HAP-1 (cell line): ENCODE measurements around the gene PTH1R.

ENCODE experiments used
- DNase-seq, 2 experiments: peaks; one replicate each; pipeline ENCODE4 v3.0.0-alpha.2; 2016 to 2020; ENCODE audit warnings: low spot score in 2 of 2
- H3K27me3 ChIP-seq: fragments of 250-450 bp; sonication (Bioruptor Pico); 2 replicates; pipeline ENCODE4 v1.5.1; 2020; ENCODE audit warnings: low read depth, mild to moderate bottlenecking, moderate library complexity
- H3K36me3 ChIP-seq: fragments of 250-450 bp; sonication (Bioruptor Pico); replicated peaks from 2 replicates; pipeline ENCODE4 v1.5.1; 2020; ENCODE audit warnings: mild to moderate bottlenecking
- H3K4me1 ChIP-seq: fragments of 250-450 bp; sonication (Bioruptor Pico); 2 replicates; pipeline ENCODE4 v1.5.1; 2020; ENCODE audit warnings: mild to moderate bottlenecking
- H3K4me3 ChIP-seq: fragments of 250-450 bp; sonication (Bioruptor Pico); 2 replicates; pipeline ENCODE4 v1.5.1; 2020; ENCODE audit warnings: mild to moderate bottlenecking, moderate library complexity
- H3K9me3 ChIP-seq: fragments of 250-450 bp; sonication (Bioruptor Pico); 2 replicates; pipeline ENCODE4 v1.5.1; 2020; ENCODE audit warnings: mild to moderate bottlenecking, moderate library complexity
- in situ Hi-C: fragments of 300-500 bp; cut with MboI; formaldehyde crosslinking; loops from 3 replicates; pipeline ENCODE4 v1.14.3; 2020; ENCODE audit warnings: low sequenced_read_pairs, inconsistent platforms, mixed read lengths

The PTH1R gene

DNA sequence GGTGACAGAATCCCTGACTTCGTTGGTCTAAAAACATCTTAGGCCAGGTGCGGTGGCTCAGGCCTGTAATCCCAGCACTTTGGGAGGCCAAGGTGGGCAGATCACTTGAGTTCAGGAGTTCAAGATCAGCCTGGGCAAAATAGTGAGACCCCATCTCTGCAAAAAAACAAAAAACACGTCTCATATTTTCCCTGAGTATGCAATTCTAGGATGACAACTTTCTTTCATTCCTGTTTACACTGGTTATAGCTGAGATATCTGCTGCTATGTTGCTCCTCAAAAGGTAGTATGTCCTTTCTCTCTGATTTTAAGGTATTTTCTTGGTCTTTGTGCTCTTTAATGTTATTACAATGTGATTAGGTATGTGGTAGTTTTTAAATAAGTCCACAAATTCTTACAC, 39.3 kb downstream of the PTH1R start:
- in situ Hi-C loops, result loop anchor here (25.0 kb wide), 1 partner anchor 446 kb away; no protein-coding TSS in a partner anchor
- Histone ChIP-seq H3K4me1 (no peaks in the 10 kb centered on the region), H3K27me3 (no peaks in the 10 kb centered on the region), H3K9me3 (no peaks in the 10 kb centered on the region; the same call in 1 of the 2 replicates), H3K36me3 (peaks cover 36% of the 10 kb centered on the region), H3K4me3 (no peak overlapping the region)
- no peak for DNase-seq

DNA sequence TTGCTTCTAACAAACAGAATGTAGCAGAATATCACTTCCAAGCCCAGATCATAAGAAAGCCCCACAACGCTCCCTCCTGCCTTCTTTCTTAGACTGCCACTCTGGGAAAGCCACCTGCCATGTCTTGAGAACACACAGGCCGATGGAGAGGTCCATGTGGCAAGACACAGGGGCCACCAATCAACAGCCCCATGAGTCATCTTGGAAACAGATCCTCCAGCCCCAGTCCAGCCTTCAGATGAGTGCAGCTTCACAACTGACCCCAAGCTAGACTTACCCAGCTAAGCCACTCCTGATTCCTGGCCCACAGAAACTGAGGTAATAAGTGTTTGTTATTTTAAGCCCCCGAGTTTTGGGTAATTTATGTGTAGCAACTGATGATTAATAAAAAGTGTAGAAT, 39.7 kb downstream of the PTH1R start:
- peaks cover 41% of the 10 kb centered on the region for H3K36me3 ChIP-seq
- no peaks in the 10 kb centered on the region; the same call in 1 of the 2 replicates for H3K9me3 ChIP-seq
- H3K4me3 ChIP-seq, result no peak overlapping the region
- in situ Hi-C loops, result loop anchor here (25.0 kb wide), 1 partner anchor 445 kb away; no protein-coding TSS in a partner anchor
- no peaks in the 10 kb centered on the region for H3K27me3 ChIP-seq
- no peak for DNase-seq
- no peaks in the 10 kb centered on the region for H3K4me1 ChIP-seq

DNA sequence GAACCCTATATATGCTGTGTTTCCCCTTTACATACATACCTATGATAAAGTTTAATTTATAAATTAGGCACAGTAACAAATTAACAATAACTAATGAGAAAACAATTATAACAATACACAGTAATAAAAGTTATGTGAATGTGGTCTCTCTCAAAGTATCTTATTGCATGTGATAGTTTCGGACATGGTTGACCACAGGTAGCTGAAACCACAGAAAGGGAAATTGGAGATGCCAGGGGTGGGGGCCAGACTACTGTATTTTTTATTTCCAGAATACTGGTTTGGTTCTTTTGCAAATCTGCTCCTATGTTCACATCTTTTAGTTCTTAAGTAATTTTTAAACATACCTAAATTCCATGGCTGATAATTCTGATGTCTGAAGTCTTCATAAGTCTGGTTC, 40.7 kb downstream of the PTH1R start:
- Histone ChIP-seq H3K36me3 (peaks cover 50% of the 10 kb centered on the region), H3K4me3 (no peak overlapping the region), H3K27me3 (no peaks in the 10 kb centered on the region), H3K9me3 (no peaks in the 10 kb centered on the region; the same call in 1 of the 2 replicates), H3K4me1 (no peaks in the 10 kb centered on the region)
- in situ Hi-C loops, result loop anchor here (25.0 kb wide), 1 partner anchor 444 kb away; no protein-coding TSS in a partner anchor
- no peak for DNase-seq

DNA sequence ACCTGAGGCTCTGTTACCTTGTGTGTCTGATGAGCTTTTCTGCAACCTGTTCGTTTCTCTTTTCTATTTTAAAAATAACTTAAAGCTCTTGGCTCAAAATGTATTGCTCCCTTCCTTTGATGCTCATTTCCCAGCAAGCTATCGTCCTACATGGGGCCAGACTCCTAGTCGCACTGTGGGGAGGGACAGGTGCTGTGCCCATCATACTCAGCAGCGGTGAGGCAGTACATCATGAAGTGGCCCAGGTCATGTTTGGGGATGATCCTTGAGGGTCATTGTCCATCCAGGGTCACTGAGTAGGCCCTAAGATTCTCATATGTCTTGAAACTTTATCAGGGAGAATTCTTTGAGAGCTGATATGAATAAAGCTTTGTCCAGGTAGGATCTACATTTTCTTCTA, 41.1 kb downstream of the PTH1R start:
- H3K36me3 ChIP-seq, result peaks cover 55% of the 10 kb centered on the region
- DNase-seq, result no peak
- H3K9me3 ChIP-seq, result no peaks in the 10 kb centered on the region; the same call in 1 of the 2 replicates
- no peaks in the 10 kb centered on the region for H3K4me1 ChIP-seq
- H3K27me3 ChIP-seq, result no peaks in the 10 kb centered on the region
- no peak overlapping the region for H3K4me3 ChIP-seq
- in situ Hi-C loops, result loop anchor here (25.0 kb wide), 1 partner anchor 444 kb away; no protein-coding TSS in a partner anchor

DNA sequence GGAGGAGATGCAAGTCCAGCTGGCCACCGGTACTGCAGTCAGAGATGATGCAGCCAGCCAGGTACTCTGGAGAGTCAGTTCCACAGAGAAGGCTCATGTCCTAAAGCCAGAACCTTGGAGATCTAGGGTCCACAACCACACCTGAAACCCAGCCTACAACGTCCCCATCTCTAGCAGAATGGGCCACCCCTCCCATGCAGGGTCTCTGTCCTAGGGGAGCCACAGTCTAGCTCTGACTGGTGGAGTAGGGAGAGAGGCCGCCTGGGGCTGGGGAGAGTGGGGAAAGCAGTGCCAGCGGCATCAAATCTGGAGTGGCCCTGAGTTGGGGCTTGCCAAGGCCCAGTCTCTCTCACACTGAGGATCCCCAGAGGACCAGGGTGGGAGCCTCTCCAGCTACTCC, 43.5 kb downstream of the PTH1R start:
- in situ Hi-C loops, result loop anchor here (25.0 kb wide), 1 partner anchor 441 kb away; no protein-coding TSS in a partner anchor
- H3K4me1 ChIP-seq, result no peaks in the 10 kb centered on the region
- no peak overlapping the region for H3K4me3 ChIP-seq
- no peak for DNase-seq
- H3K27me3 ChIP-seq, result no peaks in the 10 kb centered on the region
- H3K9me3 ChIP-seq, result no peaks in the 10 kb centered on the region; the same call in 1 of the 2 replicates
- peaks cover 79% of the 10 kb centered on the region for H3K36me3 ChIP-seq

DNA sequence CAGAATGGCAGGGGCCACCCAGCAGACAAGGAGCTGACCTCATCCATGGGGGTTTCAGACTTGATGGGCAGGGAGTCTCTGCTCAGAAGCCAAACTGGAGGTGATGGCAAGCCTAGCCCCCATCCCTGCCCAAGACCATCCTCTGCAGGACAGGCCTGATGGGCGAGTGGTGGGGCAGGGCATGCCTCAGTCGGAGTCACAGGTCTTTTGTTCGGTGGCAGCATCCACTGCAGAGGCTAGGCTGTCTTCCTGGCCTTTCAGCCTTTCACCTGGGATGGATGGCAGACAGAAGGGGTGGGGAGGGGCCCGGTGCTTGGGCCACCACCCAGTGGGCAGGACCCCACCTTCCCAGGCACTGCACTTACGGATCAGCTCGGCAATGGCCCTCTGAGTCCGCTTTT, 44.4 kb downstream of the PTH1R start:
- Histone ChIP-seq H3K4me1 (no peaks in the 10 kb centered on the region), H3K4me3 (no peak overlapping the region), H3K9me3 (no peaks in the 10 kb centered on the region; the same call in 1 of the 2 replicates), H3K27me3 (no peaks in the 10 kb centered on the region), H3K36me3 (peaks cover 87% of the 10 kb centered on the region)
- no peak for DNase-seq
- in situ Hi-C loops, result loop anchor here (25.0 kb wide), 1 partner anchor 440 kb away; no protein-coding TSS in a partner anchor

DNA sequence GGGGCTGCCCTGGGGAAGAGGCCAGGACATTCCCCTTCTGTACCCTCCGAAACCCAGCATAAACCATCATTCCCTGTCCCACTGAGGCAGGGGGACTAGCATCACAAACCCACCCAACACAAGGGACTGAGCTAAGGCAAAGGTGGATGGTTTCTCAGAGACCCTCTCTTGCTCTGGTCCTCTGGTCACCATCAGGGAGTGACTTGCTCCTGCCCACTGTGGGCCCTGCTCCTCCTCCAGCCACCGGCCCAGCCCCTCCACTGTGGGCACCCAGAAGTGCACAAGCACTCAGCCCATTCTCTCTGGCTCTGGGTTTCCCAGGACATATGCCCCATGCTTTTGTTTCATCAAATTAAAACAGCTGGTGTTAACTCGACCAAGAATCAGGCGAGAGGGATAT, 44.9 kb downstream of the PTH1R start:
- in situ Hi-C loops, result loop anchor here (25.0 kb wide), 1 partner anchor 440 kb away; no protein-coding TSS in a partner anchor
- no peaks in the 10 kb centered on the region for H3K4me1 ChIP-seq
- H3K27me3 ChIP-seq, result no peaks in the 10 kb centered on the region
- no peak overlapping the region for H3K4me3 ChIP-seq
- H3K9me3 ChIP-seq, result no peaks in the 10 kb centered on the region; the same call in 1 of the 2 replicates
- H3K36me3 ChIP-seq, result peaks cover 83% of the 10 kb centered on the region
- DNase-seq, result no peak

DNA sequence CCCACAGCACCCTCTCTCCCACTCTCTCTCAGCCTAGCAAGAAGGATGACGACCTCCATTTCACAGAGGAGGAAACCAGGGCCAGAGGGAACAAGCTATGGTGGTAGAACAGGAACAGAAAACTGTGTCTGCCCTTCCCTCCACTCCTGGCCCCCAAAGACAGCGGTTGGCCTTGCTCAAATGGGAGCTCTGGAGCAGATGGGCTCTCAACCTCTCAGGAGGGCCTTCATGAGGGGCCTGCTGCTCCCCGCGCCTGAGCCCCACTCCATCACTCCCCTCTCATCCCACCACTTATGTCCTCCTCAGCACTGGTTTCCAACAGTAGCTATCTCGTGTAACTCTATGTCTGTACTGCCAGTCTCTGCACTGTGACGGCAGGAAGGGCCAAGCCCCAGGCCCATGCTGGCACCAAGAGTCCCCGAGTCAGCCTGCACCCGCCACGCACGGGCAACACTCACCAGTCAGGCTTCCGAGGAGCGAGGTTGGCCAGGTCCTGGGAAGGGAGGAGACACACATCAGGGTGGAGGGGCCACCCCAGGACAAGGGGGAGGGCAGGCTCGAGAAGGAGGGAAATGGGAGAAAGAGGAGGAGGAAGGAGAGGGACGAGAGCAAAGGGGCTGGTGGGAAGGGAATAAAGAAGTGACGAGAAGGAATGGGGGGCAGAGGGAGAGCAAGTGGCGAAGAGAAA, 45.5 kb downstream of the PTH1R start:
- Histone ChIP-seq H3K4me1 (no peaks in the 10 kb centered on the region), H3K36me3 (peaks cover 81% of the 10 kb centered on the region), H3K27me3 (no peaks in the 10 kb centered on the region), H3K4me3 (no peak overlapping the region), H3K9me3 (no peaks in the 10 kb centered on the region)
- no peak for DNase-seq
- in situ Hi-C loops, result loop anchor here (25.0 kb wide), 1 partner anchor 439 kb away; no protein-coding TSS in a partner anchor

DNA sequence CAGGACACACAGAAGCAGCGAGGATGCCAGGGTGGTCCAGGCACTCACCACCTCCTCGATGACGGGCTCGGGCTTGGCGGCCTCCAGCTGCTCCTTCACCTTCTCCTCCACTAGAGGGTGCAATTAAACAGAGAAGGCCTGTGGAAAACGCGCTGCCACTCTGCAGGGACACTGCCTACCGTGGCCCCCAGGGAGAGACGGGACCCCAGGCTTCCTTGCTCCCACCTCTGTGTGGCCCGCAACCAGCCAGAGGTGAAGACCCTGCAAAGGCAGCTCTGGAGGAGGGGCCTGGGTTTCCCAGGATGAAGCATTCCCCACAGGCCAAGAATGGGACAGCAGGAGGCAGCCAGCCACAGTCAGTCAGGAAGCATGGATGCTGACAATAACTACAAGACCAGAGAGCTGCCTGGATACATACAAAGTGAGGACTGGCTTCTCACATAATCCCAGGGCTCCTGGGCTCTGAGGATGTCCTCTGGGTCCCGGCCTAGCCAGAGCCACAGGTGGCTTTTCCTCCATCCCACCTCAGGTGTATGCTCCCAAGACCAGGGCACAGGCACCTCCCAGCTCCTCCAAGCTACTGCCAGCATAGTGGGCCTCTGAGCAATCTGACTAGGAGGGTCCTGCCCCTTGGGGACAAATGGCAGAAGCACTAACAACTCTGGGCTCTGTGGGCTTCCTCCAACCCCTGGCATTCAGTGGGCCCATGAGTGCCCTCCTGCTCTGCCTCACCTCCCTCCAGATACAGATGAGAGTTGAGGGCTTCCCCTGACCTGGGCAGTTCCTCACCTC, 46.2 kb downstream of the PTH1R start:
- in situ Hi-C loops, result loop anchor here (25.0 kb wide), 1 partner anchor 439 kb away; no protein-coding TSS in a partner anchor
- peaks cover 86% of the 10 kb centered on the region for H3K36me3 ChIP-seq
- DNase-seq, result peak; percentile 17 to 54
- H3K4me1 ChIP-seq, result no peaks in the 10 kb centered on the region
- no peaks in the 10 kb centered on the region for H3K9me3 ChIP-seq
- H3K27me3 ChIP-seq, result no peaks in the 10 kb centered on the region
- no peak overlapping the region for H3K4me3 ChIP-seq

DNA sequence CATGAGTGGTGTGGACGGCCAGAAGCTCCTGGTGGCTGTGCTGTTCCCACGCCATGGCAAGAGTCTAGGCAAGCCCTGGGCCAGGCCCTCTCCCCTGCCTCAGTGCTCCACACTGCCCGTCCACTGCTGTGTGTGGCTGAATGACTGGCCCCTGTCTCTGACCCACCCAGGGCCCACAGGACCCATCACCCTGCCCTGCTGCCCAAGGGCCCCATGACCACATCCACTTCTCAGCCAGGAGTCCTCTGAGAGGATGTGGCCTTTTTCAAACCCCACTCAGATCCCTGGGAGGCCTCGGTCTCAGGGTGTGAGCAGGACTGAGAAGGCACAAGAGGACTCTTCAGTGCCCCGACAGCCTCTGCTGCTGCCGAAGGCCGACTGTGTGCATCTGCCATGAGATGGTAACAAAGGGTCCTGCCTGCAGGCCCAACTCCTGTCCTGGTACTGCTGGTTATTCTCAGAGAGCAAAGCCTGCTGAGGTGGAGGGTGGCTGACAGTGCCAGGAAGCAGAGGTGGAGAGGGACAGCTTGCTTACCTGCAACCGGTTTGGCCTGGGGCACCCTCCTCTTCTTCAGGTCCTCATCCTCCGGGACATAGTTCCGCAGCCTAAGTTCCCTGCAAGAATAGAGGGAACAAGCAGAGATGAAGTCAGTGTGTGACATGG, 47.5 kb downstream of the PTH1R start:
- in situ Hi-C loops, result loop anchor here (25.0 kb wide), 1 partner anchor 437 kb away; no protein-coding TSS in a partner anchor
- H3K27me3 ChIP-seq, result no peaks in the 10 kb centered on the region
- peaks cover 78% of the 10 kb centered on the region for H3K36me3 ChIP-seq
- no peak overlapping the region for H3K4me3 ChIP-seq
- DNase-seq, result no peak
- H3K4me1 ChIP-seq, result no peaks in the 10 kb centered on the region
- no peaks in the 10 kb centered on the region for H3K9me3 ChIP-seq

DNA sequence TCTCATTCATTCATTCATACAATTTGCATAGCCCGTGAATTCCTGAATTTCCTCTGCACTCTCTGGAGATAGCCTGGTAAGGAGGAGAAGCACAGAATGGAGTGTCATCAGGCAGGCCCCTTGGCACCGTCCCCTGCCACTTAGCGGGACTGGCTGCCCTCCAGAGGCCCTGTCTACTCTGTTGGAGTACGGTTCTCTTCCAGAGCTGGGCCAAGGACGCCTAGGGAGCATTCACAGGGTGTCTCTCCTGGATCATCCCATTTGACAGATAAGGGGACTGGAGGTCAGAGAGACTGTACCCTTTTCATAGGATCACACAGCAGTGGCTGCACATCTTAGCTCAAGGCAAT, 48.0 kb downstream of the PTH1R start:
- Histone ChIP-seq H3K36me3 (peaks cover 73% of the 10 kb centered on the region), H3K9me3 (no peaks in the 10 kb centered on the region), H3K4me1 (no peaks in the 10 kb centered on the region), H3K27me3 (no peaks in the 10 kb centered on the region), H3K4me3 (no peak overlapping the region)
- in situ Hi-C loops, result no loop called here
- no peak for DNase-seq

DNA sequence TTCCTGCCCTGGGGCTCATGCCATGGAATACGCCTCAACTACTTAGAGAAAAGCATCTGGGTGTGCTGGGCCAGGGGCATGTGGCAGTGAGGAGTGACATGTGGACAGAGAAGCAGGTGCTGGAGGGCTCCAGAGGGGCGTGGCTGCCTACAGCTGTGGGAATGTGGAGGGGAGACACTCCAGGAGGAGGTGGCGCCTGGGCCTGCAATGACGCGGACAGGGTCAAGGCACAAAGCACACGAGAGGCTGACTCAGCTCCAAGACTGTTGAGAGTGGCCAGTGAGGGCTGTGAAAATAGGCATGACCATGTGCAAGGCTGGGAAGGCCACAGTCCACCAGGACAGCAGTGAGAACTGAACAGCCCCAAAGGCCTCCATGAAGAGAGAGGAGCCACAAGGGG, 48.5 kb downstream of the PTH1R start:
- in situ Hi-C loops, result no loop called here
- DNase-seq, result no peak
- no peaks in the 10 kb centered on the region for H3K27me3 ChIP-seq
- H3K4me1 ChIP-seq, result no peaks in the 10 kb centered on the region
- H3K9me3 ChIP-seq, result no peaks in the 10 kb centered on the region
- peaks cover 68% of the 10 kb centered on the region for H3K36me3 ChIP-seq
- no peak overlapping the region for H3K4me3 ChIP-seq

DNA sequence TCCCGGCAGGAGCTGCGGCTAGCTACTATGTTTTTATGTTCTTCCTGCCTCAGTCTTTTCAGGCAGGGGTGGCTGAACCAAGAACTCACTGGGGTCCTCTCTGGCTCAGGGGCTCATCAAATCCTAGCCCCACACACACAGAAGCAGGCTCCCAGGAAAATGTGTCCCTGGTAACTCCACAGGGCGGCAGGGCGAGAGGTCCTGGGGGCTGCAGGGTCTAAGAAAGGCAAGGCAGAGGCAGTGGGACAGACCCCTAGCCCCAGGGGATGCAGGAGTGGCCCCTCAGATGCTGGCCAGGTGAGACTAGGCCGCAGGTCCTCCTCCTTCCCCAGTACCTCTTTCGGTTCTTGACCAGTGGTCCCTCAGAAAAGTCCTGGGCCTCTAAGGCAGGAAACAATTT, 48.9 kb downstream of the PTH1R start:
- H3K4me3 ChIP-seq, result no peak overlapping the region
- peaks cover 64% of the 10 kb centered on the region for H3K36me3 ChIP-seq
- H3K27me3 ChIP-seq, result no peaks in the 10 kb centered on the region
- no peak for DNase-seq
- in situ Hi-C loops, result no loop called here
- no peaks in the 10 kb centered on the region for H3K9me3 ChIP-seq
- H3K4me1 ChIP-seq, result no peaks in the 10 kb centered on the region
